Urothelium cell line (cell line): ENCODE results near the gene NPEPL1.
A peak's percentile ranks its signal among the peaks of the same experiment; 100 is the strongest.
"Not testable (repeated sequence)": the region's sequence is repeated elsewhere in the genome, so short reads cannot be mapped to it uniquely, and the experiment has no call there.

Experiments used
- DNase-seq: peaks from one replicate; pipeline ENCODE4 v3.0.0; 2011; ENCODE audit warnings: low spot score, mixed read lengths
- FAIRE-seq: peaks from 2 replicates; lab custom pipeline; 2011; peaks lifted over from hg19 to GRCh38; lab: Jason Lieb, UNC

Gene NPEPL1

DNA sequence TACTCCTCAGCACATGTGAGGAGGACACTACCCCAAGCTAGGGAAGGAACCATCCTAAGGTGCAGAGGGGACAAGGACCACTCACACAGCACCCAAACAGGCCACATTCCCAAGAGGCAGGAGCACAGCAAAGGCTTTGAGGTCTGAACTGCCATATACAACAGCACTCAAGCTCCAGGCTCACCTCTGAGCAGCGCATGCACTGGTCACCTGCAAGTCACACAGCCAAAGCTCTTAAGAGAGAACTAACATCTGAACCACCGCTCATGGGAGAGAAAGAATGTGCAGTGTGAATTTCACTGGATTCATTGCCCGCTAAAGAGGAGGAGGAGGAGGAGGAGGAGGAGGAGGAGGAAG lies 31.0 kb downstream of the NPEPL1 start:
- DNase-seq, result no peak
- no peak for FAIRE-seq

DNA sequence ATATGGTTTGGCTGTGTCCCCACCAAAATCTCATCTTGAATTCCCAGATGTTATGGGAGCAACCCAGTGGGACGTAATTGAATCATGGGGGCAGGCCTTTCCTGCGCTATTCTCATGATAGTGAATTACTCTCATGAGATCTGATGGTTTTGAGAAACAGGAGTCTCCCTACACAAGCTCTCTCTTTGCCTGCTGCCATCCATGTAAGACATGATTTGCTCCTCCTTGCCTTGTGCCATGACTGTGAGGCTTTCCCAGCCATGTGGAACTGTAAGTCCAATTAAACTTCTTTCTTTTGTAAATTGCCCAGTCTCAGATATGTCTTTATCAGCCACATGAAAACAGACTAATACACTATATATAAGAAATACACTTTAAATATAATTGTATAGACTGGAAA lies 33.6 kb downstream of the NPEPL1 start:
- DNase-seq, FAIRE-seq: not testable (repeated sequence)

DNA sequence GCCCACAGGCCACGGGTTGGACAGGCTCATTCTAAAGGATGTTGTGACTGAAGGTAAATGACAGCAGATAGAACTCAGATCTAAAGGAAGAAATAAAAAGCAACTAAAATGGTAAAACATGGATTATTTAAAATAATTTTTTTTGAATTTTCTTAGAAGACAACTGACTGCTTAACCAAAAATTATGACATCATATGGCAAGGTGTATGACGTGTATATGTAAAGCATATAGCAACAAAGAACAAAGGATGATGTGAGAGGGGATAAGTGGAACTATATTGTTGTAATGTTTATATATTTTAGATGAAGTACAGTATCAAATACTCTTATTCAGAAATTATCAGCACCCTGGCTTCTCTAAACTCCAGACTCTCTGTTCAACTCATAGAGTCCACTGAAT lies 38.6 kb downstream of the NPEPL1 start:
- no peak for FAIRE-seq
- DNase-seq, result no peak

DNA sequence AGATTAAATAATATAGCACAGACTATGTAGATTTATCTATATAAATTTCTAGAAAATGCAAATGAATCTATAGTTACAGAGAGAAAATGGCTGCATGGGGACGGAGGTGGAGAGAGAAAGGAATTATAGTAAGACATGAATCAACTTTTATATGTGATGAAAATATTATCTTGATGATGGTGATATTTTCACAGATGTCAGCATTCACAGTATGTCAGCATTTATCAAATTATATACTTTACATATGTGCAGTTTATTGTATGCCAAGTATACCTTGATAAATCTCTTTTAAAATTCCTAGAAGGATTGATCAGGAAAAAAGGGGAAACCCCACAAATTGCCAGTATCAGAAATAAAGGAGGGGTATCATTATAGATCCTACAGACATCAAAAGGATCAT lies 44.6 kb downstream of the NPEPL1 start:
- FAIRE-seq, result no peak
- DNase-seq, result no peak

DNA sequence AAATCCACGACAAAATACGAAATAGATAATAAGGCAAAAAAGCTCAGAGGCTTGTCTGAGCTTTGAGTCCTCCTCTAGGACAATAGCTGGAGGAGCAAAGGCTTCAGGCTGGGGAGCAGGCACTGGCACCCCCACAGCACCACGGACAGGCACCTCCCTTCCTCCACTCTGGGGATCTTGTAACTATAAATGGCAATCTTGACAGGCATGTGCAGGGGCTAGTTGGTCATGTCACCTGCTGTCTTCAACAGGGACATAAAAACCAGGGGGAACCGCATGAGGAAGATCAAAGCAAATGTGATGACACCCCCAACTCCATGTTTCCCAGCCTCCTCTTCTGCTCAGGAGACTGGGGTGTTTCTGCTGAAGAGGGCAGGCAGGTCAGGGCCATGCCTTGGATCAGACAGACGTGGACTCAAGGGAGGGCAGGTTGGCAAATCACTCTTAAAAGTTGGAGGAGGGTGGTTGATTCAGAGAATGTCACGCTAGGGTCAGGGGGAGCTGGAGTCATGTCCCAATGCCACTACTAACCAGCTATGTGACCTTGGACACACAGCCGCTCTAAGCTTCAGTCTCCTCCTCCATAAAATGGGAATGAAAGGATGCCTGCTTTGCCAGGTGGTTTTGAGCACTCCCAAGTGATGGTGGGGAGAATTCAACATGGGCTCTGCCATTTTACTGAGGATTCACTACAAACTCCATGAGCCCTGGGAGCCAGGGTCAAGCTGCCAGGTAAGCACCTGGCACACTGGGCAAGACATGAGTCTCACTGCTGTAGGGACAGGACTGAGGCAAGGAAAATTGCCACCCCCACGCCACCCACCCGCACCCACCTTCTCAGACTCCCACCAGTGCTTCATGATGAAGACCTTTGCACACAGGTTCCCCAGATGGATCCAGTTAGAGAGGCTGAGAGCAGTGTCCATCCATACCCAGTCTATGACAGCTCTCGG lies 48.0 kb downstream of the NPEPL1 start:
- DNase-seq (no peak), FAIRE-seq (no peak)

DNA sequence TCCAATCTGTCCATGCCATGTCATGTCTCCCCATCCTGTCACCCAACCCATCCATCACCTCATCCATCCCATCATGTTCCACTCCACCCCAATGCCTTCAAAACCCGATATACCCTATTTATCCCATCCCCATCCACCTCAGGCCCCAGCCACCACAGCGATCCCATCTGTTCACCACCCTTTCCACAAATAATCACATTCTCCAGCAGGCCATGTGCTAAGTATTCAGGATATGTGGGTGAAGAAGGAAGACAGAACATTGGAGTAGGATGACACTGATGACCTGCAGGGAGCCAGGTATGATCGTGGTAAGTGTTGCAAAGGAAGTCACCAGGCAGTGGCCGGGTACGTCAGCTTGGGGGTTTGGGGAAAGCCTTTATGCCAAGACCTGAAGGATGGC lies 48.8 kb downstream of the NPEPL1 start:
- DNase-seq (no peak), FAIRE-seq (peak; percentile 59)

DNA sequence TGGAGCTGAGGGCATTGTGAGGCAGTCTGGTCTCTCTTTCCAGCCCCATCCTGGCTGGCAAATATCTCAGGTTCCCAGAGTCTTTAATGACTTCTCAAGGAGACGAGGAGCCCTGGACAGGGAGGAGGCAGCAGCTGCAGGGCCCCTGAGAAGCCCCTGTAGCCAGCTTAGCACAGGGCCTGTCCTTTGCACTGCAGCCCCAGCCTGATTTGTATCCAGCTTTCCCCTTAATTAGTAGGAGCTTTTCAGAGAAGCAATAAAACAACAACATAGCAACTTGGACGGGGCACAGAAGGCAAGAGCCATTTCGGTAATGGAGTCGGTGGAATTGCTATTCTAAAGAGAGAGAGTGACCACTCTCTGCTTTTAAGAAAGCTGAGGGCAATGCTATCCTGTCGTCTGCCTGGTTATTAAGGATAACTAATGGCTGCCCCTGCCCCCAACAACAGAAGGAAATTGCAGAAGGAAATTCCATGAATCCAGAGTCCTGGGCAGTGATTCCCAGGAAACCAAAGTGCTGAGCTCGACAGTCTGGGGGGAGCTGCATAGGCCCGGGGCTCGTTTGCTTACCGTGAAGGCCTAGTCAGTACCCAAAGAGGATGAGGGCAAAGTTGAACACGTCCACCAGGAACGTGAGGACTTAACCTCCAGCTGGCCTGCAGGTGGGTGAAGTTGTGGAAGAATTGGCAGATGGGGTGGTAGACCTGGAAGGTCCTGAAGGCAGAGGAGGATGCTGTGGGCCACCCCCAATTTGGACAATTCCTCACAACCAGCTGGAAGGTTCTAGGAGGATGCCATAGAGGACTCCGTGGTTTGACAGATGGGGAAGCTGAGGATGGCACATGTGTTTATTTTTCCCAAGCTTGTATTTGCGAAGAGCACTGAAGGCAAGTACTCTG lies 50.3 kb downstream of the NPEPL1 start:
- DNase-seq (peak; percentile 3), FAIRE-seq (no peak)

DNA sequence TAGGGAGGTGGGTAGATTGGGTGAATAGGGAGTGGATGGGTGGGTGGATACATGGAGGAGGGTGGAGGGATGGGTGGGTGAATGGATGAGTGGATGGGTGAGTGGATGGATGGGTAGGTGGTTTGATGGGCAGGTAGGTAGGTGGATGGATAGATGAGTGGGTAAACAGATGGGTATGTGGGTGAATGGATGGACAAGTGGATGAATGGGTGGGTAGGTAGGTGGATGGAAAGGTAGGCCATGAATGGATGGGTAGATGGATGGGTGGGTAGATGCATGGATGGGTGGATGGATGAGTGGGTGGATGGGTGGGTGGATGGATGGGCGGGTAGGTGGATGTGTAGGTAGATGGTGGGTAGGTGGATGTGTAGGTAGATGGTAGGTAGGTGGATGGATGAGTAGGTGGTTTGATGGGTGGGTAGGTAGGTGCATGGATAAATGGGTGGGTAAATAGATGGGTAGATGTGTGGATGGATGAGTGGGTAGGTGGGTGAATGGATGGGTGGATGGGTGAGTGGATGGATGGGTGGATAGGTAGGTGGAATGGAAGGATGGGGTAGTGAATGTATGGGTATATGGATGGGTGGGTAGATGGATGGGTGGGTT lies 51.4 kb downstream of the NPEPL1 start:
- FAIRE-seq, result peak; percentile 98

DNA sequence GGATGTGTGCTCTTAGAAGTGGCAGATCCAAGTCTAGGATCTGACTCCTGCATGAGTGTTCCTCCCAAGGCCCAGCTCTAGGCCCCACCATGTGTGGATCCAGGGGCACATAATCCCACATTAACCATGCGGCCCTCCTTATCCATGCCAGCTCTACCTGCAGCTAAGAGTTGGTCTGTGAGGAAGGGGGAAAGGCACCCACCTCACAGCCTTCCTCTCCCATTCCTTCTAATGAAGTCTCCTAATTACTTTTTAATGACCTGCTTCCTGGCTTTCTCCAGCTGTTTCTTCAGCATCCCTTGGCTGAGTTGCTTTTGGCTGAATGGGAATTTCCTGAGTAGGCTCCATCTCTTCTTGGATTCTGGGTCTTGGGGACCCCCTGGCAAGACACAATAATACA lies 52.2 kb downstream of the NPEPL1 start:
- FAIRE-seq (no peak), DNase-seq (no peak)

More for the DNA sequence above, 51.4 kb downstream of the NPEPL1 start:
- no peak for DNase-seq

DNA sequence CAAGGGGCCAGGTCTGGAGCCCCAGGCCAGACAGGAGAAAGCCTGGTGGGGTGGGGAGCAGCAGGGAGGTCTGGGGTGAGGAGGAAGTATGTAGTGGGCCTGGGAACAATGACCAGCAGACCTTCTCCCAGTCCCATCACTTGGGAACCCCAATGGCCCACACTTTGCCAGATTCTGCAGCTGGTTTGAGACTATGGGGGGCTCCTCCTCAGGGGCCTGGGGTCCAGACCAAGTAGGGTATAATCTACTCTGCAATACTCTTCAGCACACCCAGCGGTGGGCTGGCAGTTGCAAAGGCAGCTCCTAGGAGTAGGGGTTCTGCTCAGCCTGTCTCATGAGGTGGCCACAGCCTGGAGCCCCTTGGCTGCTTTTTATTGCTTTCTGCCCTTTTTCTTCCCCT lies 52.8 kb downstream of the NPEPL1 start:
- no peak for FAIRE-seq
- no peak for DNase-seq

DNA sequence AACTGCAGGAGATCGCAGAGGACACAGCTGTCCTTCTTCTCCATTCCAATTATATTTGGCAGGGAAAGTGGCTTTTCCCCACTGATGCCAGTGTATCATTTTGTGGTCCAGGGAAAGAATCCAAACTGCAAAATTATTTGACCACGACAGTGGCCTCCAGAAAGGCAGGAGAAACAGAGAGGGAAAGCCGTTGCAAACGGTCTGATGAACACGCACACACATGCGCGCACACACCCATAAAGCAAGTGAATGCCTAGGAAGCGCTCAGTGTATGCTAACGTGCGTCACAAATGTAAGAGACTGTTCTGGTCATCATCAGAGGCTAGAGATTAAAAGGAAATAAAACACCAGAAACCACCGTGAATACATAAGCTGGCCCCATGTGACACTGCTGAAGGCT lies 54.0 kb downstream of the NPEPL1 start:
- no peak for FAIRE-seq
- no peak for DNase-seq

DNA sequence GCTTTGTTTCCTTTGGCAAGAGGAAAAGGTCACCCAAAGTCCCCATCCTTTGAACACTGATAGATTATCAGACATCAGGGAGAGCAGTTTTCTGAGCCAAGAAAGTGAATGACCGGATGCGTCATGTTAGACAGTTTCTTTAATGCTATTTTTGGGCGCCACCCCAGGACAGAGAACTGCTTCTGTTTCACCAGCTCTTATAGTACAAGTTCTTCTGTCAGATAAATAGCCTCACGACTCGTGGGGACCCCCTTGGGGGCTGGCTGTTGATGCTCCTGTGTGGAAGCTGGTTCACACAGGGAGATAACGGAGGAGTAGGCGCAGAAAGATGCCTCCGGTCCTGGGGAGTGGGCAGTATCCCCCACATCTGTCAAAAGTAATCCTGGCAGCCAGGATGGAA lies 54.6 kb downstream of the NPEPL1 start:
- FAIRE-seq (no peak), DNase-seq (no peak)

DNA sequence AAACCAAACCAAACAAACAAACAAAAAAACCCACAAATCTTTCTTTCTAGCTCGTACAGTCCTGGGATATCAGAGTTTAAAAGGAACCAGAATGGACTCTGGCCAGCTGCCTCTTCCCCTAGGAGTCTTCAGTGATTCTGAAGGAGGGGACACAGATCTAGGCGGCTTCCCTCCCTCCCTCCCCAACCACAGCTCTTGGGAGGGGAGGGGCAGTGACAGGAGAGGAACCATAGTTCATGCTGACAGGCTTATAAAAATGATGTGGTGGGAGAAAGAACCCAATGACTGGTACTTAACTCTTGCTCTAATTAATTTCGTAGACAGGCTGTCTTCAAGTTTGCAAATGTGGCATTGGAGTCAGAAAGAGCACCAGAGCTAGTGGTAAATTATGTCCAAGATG lies 56.0 kb downstream of the NPEPL1 start:
- no peak for FAIRE-seq
- DNase-seq, result no peak

DNA sequence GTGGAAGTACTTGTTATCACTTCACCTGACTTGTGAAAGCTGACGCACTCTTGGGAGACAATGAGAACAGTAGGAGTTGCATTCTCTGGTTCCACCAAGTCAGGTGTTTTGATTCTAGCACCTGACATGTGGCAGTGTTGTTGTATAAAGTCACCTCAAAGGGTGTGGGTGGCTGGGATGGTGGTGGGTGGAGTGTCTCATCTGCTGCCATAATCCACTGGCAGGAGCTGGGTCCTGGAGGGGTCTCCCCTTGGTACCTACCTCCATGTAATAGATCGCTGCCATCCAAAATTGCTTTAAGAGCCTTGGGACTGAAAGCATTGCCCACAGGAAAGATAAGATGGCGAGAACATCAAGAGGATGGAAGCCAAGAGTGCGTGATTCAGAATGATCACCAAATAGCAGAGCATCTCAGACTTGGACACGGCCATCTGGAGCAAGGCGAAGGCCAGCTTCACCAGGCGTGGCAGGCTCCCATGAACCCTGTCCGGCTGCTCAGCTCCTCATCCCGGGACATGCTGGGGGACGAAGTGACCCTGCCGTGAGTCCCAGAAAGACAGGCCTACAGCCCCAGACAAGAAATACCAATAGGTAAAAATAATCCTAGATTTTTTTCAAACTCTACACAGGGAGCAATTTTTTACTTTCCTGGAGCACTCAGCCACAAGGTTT lies 56.6 kb downstream of the NPEPL1 start:
- no peak for DNase-seq
- no peak for FAIRE-seq

DNA sequence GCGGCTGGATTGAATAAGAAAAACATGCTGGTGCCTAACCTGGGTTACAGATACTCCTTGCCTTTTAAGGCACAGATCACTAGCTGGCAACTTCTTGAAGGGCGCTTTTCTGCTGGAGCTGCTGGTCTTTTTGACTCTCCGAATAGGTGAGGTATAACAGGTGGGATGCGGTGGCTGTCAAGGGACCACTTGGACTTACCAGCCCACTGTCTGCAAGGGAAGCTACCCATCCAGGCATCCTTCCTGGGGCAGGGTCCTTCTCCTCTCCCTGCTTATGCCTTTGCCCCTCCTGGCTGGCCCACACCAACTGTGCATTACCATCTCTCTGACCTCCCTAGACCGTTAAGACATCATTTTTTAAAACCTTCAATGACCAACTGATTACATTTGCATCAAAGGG lies 57.4 kb downstream of the NPEPL1 start:
- FAIRE-seq, result no peak
- DNase-seq, result no peak

DNA sequence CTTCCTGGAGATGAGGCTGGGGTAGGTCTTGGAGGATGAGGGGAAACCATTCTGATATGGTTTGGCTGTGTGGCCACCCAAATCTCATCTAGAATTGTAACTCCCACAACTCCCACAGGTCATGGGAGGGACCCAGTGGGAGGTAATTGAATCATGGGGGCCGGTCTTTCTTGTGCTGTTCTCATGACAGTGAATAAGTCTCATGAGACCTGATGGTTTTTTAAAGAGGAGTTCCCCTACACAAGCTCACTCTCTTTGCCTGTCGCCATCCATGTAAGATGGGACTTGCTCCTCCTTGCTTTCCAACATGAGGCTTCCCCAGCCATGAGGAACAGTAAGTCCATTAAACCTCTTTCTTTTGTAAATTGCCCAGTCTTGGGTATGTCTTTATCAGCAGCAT lies 58.1 kb downstream of the NPEPL1 start:
- not testable (repeated sequence) for DNase-seq, FAIRE-seq

DNA sequence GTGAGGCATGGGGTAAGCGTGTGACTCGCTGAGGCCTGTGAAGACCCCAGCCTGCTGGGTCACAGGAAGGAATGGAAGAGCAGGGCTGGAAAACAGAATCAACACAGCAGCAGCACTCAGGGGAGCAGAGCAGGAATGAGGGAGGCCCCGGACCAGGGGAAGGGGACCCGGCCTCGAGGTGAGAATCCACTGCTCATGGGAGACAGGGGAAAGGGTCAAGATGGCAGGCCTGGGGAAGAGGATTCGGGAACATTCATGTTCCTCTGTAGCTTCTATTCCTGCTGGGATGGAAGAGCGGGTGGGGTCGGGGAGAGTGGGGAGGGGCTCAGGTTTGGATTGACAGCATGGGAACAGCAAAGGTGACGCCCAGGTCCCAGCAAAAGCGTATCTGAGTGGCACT lies 59.4 kb downstream of the NPEPL1 start:
- DNase-seq (no peak), FAIRE-seq (no peak)

DNA sequence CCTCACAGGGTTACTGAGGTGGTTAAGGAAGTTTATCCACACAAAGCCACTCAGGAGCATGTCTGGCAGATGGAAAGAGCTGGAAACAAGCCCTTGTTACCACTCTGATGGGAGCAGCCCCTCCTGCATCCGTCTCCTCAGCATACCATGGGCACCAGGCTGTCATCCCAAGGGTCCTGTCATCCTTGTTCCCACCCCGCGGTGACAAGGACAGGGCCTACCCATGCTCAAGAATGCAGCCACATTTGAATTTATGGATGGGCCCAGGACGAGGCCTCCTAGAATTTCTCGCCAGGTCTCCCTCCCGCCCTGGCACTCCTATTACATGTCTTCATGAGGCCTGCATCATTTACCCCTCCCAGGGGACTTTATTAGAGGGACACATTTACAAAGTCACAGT lies 60.0 kb downstream of the NPEPL1 start:
- no peak for FAIRE-seq
- no peak for DNase-seq

DNA sequence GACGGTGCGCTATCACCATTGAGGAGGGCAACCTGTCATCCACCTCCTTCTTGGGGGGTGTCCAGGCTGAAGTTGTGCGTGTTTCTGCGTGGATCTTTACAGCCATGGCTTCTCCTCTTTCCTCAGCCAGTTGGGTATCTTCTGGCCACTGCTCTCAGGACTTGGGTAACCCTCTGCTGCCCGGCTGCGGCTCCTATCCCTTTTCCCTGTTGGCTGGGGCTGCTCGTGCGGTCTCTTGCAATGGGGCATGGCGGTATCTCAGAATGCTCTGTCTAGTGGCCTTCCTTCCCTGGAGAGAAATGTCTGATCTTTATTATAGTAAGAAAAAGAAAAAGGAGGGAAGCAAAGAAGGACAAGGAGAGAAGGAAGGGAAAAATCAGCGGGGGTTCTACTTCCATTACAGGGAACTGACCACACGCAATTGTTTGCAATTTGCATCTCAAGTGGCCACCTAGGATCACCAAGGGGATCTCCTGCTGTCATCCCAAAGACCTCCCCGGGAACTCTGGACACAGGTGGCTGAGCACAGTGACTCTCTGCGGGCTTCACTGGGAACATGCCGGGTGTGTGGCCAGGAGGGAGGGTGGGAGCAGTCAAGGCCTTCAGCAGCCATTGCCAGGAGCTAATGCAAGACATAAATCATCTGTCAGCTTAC lies 60.8 kb downstream of the NPEPL1 start:
- FAIRE-seq, result no peak
- no peak for DNase-seq

DNA sequence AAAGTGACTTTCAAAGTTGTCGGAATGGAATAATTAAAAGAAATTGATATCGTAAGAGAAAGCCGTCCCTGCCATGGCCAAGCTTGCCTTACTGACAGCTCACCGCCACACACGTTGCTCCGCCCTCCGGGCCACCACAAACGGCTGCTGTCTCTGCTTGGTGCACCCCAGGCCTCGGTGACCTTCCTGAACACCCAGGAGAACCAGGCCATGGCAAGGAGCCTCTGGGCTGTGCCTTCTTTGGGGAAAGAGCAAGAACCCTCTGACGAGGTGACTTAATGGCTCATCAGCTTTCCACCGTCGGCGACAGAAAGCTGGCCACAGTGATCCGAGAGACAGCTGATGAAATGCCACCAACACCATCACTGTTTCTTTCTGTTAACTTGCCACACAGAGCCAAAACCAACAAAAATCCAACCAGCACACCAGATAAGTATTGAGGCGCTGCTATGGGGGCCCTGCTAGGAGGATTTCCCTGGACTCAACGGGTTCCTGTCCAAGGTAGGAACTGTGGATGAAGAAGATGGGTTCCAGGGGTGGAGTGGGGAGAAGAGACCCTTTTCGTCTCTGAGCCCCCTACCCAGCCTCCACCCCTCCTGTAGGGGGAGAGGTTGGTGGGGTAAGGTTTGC lies 61.4 kb downstream of the NPEPL1 start:
- no peak for FAIRE-seq

More for the DNA sequence above, 61.4 kb downstream of the NPEPL1 start:
- no peak for DNase-seq
